Activated CD4-positive, alpha-beta T cell treated with anti-CD3 and anti-CD28 coated beads, Interleukin-2, amount 50 U/mL, for 4 hours (primary cell): ENCODE measurements around the gene NPAS4.
"Not testable (repeated sequence)": the region's sequence is repeated elsewhere in the genome, so short reads cannot be mapped to it uniquely, and the experiment has no call there.

ENCODE experiments used
- DNase-seq, 2 experiments: peaks; one replicate each; pipeline ENCODE4 v3.0.0-alpha.2; 2020

NPAS4 gene

GRCh38 chr11:66420671-66421476, at the start of gene NPAS4:
TSS of gene NPAS4 (plus strand) at chr11:66421035. CDS start at chr11:66421180, 145 bp downstream.
- DNase-seq, result no peak

- peak; percentile 61 to 64 for DNase-seq
Measured at GRCh38 chr11:66371627-66372415, 49.0 kb upstream of the NPAS4 start, which contains the start of gene SLC29A2. TSS of gene SLC29A2 (minus strand) at chr11:66371760. CDS start at chr11:66371591, 169 bp downstream.

GRCh38 chr11:66373265-66373664, 47.6 kb upstream of the NPAS4 start:
- DNase-seq, result no peak

- DNase-seq, result not testable (repeated sequence)
Measured at GRCh38 chr11:66373690-66374287, 47.0 kb upstream of the NPAS4 start.

GRCh38 chr11:66380264-66380663, 40.6 kb upstream of the NPAS4 start:
- not testable (repeated sequence) for DNase-seq

- not testable (repeated sequence) for DNase-seq
Measured at GRCh38 chr11:66384316-66384715, 36.5 kb upstream of the NPAS4 start.

GRCh38 chr11:66386171-66387069, 34.4 kb upstream of the NPAS4 start:
- peak; percentile 81 to 88 for DNase-seq

GRCh38 chr11:66388780-66389386, 32.0 kb upstream of the NPAS4 start:
- peak; percentile 68 to 70 for DNase-seq

GRCh38 chr11:66391322-66391721, 29.5 kb upstream of the NPAS4 start:
- no peak for DNase-seq

GRCh38 chr11:66393954-66394353, 26.9 kb upstream of the NPAS4 start:
- no peak for DNase-seq

- no peak for DNase-seq
Measured at GRCh38 chr11:66407651-66408050, 13.2 kb upstream of the NPAS4 start.

- DNase-seq, result peak; percentile 89 to 94
Measured at GRCh38 chr11:66408488-66409214, 12.2 kb upstream of the NPAS4 start.

- DNase-seq, result no peak
Measured at GRCh38 chr11:66409226-66409625, 11.6 kb upstream of the NPAS4 start.

GRCh38 chr11:66410191-66410590, 10.6 kb upstream of the NPAS4 start:
- no peak for DNase-seq

GRCh38 chr11:66411323-66411722, 9.5 kb upstream of the NPAS4 start:
- DNase-seq, result no peak

- DNase-seq, result no peak
Measured at GRCh38 chr11:66412110-66412509, 8.7 kb upstream of the NPAS4 start.

GRCh38 chr11:66413167-66413566, 7.7 kb upstream of the NPAS4 start:
- no peak for DNase-seq

- DNase-seq, result no peak
Measured at GRCh38 chr11:66414120-66414934, 6.5 kb upstream of the NPAS4 start.

- no peak for DNase-seq
Measured at GRCh38 chr11:66415423-66415822, 5.4 kb upstream of the NPAS4 start.

GRCh38 chr11:66417000-66417399, 3.8 kb upstream of the NPAS4 start:
- no peak for DNase-seq
